Astrocyte (in vitro differentiated cells and primary cell): ENCODE measurements around the gene CYGB. TPM values are rescaled to one million over a fixed set of nuclear protein-coding genes. Genes with fewer than 3 reads are reported as not detected.

Experiments
- DNase-seq: peaks from one replicate; pipeline ENCODE4 v3.0.0-alpha.2; 2010; ENCODE audit warnings: low read depth
- FAIRE-seq: peaks from 2 replicates; lab custom pipeline; 2011; peaks lifted over from hg19 to GRCh38; lab: Jason Lieb, UNC
- H2AFZ ChIP-seq: 2 replicates; pipeline ENCODE4 v1.6.0; 2012; ENCODE audit warnings: low read depth, low read length, inconsistent platforms
- H3K27ac ChIP-seq: 2 replicates; pipeline ENCODE4 v1.5.1; 2011; ENCODE audit warnings: low read depth, low read length, inconsistent platforms
- H3K27me3 ChIP-seq: 2 replicates; pipeline ENCODE4 v1.6.0; 2011; ENCODE audit warnings: low read length, inconsistent platforms; ENCODE audit not compliant: insufficient read depth
- H3K36me3 ChIP-seq: 2 replicates; pipeline ENCODE4 v1.5.1; 2011; ENCODE audit warnings: low read length, inconsistent platforms; ENCODE audit not compliant: insufficient read depth
- H3K4me1 ChIP-seq: 2 replicates; pipeline ENCODE4 v1.5.1; 2011; ENCODE audit warnings: low read length, inconsistent platforms; ENCODE audit not compliant: insufficient read depth
- H3K4me2 ChIP-seq: 2 replicates; pipeline ENCODE4 v1.6.0; 2012; ENCODE audit warnings: low read length, inconsistent platforms
- H3K4me3 ChIP-seq: 2 replicates; pipeline ENCODE4 v1.5.1; 2011; ENCODE audit warnings: low read depth, mild to moderate bottlenecking, low read length, inconsistent platforms; ENCODE audit not compliant: insufficient read depth
- H3K79me2 ChIP-seq: 2 replicates; pipeline ENCODE4 v1.6.0; 2012; ENCODE audit warnings: mild to moderate bottlenecking, low read length, inconsistent platforms; ENCODE audit not compliant: insufficient read depth
- H3K9ac ChIP-seq: 2 replicates; pipeline ENCODE4 v1.6.0; 2012; ENCODE audit warnings: mild to moderate bottlenecking, low read length, inconsistent platforms
- H3K9me3 ChIP-seq: 2 replicates; pipeline ENCODE4 v1.5.1; 2012; ENCODE audit warnings: low read depth, mild to moderate bottlenecking, low read length, inconsistent platforms; ENCODE audit not compliant: insufficient read depth
- H4K20me1 ChIP-seq: 2 replicates; pipeline ENCODE4 v1.6.0; 2012; ENCODE audit warnings: low read length, inconsistent platforms; ENCODE audit not compliant: insufficient read depth
- H3K27ac Mint-ChIP-seq: one replicate; pipeline ENCODE4 v1.8.0; 2021; ENCODE audit warnings: mild to moderate bottlenecking, mixed read lengths; ENCODE audit not compliant: unreplicated experiment
- H3K27me3 Mint-ChIP-seq: one replicate; pipeline ENCODE4 v1.8.0; 2021; ENCODE audit warnings: low read depth, mixed read lengths; ENCODE audit not compliant: unreplicated experiment
- H3K36me3 Mint-ChIP-seq: one replicate; pipeline ENCODE4 v1.8.0; 2021; ENCODE audit warnings: low read depth, mixed read lengths; ENCODE audit not compliant: unreplicated experiment
- H3K4me1 Mint-ChIP-seq: one replicate; pipeline ENCODE4 v1.8.0; 2021; ENCODE audit warnings: low read depth, mixed read lengths; ENCODE audit not compliant: unreplicated experiment
- H3K4me3 Mint-ChIP-seq: one replicate; pipeline ENCODE4 v1.8.0; 2021; ENCODE audit warnings: mild to moderate bottlenecking, moderate library complexity, mixed read lengths; ENCODE audit not compliant: unreplicated experiment
- H3K9me3 Mint-ChIP-seq: one replicate; pipeline ENCODE4 v1.8.0; 2021; ENCODE audit warnings: mild to moderate bottlenecking, mixed read lengths; ENCODE audit not compliant: unreplicated experiment
- EZH2 ChIP-seq: IDR thresholded peaks from 2 replicates; pipeline ENCODE4 v1.6.1; 2012; ENCODE audit warnings: mild to moderate bottlenecking, low read length, inconsistent platforms; ENCODE audit not compliant: insufficient read depth
- total RNA-seq: library from RNA; stranded (reverse); gene quantifications from 2 replicates; pipeline ENCODE4 v1.2.1, GENCODE V29; 2021
- TF ChIP-seq, protein P1 (sequence below): IDR thresholded peaks from 2 replicates; pipeline ENCODE4 v1.5.1; 2011; ENCODE audit warnings: low read depth, mild to moderate bottlenecking, inconsistent platforms, low read length, moderate library complexity; ENCODE audit not compliant: insufficient read depth

CYGB gene
- total RNA-seq, 1 donor from 2014 or later: 29.2 TPM

DNA sequence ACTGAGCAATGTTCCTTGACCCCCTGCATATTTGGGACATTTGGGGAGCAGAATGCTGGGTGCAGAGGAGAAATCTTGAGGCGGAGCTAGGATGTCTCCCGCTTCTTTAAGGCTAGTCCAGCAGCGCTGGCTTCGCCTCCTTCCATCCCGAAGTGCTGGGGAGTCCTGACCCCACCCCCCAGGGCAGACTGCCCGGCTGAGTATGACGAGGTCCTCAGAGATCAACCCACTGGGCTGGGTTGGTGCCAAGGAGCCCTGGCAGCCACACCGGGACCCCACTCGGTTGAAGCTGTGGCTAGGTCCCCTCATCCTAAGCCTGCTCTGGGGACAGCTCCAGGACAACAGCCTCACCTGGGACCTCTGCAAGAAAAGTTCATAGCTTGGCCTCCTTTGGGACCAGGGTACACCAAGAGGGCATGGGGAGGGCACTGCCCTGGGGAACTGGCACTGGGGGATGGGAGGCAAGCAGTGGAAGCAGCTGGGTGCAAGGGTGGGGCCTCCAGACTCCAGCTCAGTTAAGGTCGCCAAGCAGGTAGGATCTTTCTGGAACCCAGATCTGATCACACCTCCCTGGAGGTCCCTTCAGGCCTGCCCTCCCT is 47.3 kb downstream of the CYGB start:
- no peak overlapping the region for H3K4me3 Mint-ChIP-seq
- Histone ChIP-seq H3K4me3 (no peak overlapping the region), H3K79me2 (no peaks in the 10 kb centered on the region), H2AFZ (no peak overlapping the region), H3K9me3 (no peaks in the 10 kb centered on the region), H3K36me3 (no peaks in the 10 kb centered on the region), H3K4me2 (no peak overlapping the region), H3K27me3 (no peaks in the 10 kb centered on the region), H3K27ac (no peak overlapping the region), H3K4me1 (peaks cover 18% of the 10 kb centered on the region), H3K9ac (no peak overlapping the region), H4K20me1 (peaks cover 6% of the 10 kb centered on the region)
- no peak overlapping the region for H3K27ac Mint-ChIP-seq
- no peak for TF ChIP-seq EZH2
- TF ChIP-seq, protein P1, sequence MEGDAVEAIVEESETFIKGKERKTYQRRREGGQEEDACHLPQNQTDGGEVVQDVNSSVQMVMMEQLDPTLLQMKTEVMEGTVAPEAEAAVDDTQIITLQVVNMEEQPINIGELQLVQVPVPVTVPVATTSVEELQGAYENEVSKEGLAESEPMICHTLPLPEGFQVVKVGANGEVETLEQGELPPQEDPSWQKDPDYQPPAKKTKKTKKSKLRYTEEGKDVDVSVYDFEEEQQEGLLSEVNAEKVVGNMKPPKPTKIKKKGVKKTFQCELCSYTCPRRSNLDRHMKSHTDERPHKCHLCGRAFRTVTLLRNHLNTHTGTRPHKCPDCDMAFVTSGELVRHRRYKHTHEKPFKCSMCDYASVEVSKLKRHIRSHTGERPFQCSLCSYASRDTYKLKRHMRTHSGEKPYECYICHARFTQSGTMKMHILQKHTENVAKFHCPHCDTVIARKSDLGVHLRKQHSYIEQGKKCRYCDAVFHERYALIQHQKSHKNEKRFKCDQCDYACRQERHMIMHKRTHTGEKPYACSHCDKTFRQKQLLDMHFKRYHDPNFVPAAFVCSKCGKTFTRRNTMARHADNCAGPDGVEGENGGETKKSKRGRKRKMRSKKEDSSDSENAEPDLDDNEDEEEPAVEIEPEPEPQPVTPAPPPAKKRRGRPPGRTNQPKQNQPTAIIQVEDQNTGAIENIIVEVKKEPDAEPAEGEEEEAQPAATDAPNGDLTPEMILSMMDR: no peak
- peaks cover 6% of the 10 kb centered on the region for H3K36me3 Mint-ChIP-seq
- H3K27me3 Mint-ChIP-seq: no peaks in the 10 kb centered on the region
- H3K9me3 Mint-ChIP-seq: no peaks in the 10 kb centered on the region
- DNase-seq: no peak
- peaks cover 9% of the 10 kb centered on the region for H3K4me1 Mint-ChIP-seq
- FAIRE-seq: no peak

DNA sequence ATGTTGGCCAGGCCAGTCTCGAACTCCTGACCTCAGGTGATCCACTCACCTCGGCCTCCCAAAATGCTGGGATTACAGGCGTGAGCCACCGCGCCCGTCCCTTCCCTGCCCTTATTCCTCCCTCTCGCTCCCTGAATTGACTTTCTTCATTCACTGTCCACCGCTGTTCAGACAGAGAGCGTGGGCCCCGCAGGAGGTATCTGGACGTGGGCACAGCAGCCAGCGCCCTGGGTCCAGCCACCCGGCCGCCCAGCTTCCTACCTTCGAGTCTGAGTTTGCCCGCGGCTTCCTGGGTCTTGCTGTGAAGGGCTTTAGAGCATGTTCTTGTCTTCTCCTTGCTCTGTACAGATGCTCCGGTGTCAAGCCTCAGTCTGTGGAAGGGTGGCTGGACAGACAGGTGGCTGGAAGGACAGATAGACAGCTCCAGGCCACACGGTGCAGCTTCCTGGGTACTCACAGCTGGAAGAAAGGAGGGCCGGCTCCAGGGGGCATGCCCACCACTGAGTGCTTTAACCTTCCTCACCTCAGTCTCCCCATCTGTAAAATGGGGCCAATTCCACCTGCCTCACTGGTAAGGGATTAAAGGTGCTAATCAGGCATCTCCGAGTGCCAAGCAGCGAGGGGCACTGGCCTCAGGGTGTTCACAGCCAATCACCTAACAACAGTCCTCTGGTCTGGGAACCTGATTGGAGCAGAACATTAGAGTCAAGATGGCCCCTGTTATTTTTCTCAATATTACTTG is 49.9 kb downstream of the CYGB start:
- no peak for TF ChIP-seq EZH2
- TF ChIP-seq, protein P1: no peak
- Histone ChIP-seq H3K4me2 (no peak overlapping the region), H4K20me1 (peaks cover 3% of the 10 kb centered on the region), H3K79me2 (no peaks in the 10 kb centered on the region), H3K27ac (no peak overlapping the region), H3K9me3 (no peaks in the 10 kb centered on the region), H3K9ac (no peak overlapping the region), H3K4me1 (peaks cover 9% of the 10 kb centered on the region), H3K27me3 (no peaks in the 10 kb centered on the region), H3K4me3 (no peak overlapping the region), H3K36me3 (no peaks in the 10 kb centered on the region), H2AFZ (no peak overlapping the region)
- no peaks in the 10 kb centered on the region for H3K9me3 Mint-ChIP-seq
- H3K36me3 Mint-ChIP-seq: peaks cover 10% of the 10 kb centered on the region
- peaks cover 5% of the 10 kb centered on the region for H3K4me1 Mint-ChIP-seq
- no peak for FAIRE-seq
- no peak overlapping the region for H3K4me3 Mint-ChIP-seq
- H3K27ac Mint-ChIP-seq: no peak overlapping the region
- DNase-seq: no peak
- H3K27me3 Mint-ChIP-seq: no peaks in the 10 kb centered on the region

DNA sequence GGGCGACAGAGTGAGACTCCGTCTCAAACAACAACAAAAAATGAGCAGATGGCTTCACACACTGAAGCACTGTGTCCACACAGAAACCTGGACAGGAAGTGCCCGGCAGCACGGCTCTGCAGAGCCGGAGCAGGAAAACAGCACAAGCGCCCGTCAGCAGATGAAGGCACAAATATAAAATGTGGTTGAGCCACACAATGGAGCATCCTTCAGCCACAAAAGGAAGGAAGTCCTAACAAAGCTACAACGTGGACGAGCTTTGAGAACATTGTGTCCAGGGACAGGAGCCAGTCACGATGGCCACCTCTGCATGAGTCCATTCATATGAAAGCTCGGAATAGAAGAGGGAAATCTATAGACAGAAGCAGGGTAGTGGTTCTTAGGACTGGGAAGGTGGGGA is 51.9 kb downstream of the CYGB start:
- TF ChIP-seq, protein P1: no peak
- TF ChIP-seq EZH2: no peak
- H3K79me2 ChIP-seq: no peaks in the 10 kb centered on the region
- no peak overlapping the region for H3K4me2 ChIP-seq
- H3K36me3 ChIP-seq: no peaks in the 10 kb centered on the region
- H3K4me3 Mint-ChIP-seq: no peak overlapping the region
- no peak for FAIRE-seq
- H3K27me3 Mint-ChIP-seq: no peaks in the 10 kb centered on the region
- peaks cover 8% of the 10 kb centered on the region for H3K4me1 Mint-ChIP-seq
- DNase-seq: no peak
- peak overlapping the region; percentile 69 for H3K27ac Mint-ChIP-seq
- peaks cover 10% of the 10 kb centered on the region for H3K4me1 ChIP-seq
- H4K20me1 ChIP-seq: no peaks in the 10 kb centered on the region
- H3K36me3 Mint-ChIP-seq: peaks cover 9% of the 10 kb centered on the region
- H3K4me3 ChIP-seq: no peak overlapping the region
- H3K9ac ChIP-seq: no peak overlapping the region
- H2AFZ ChIP-seq: no peak overlapping the region
- no peaks in the 10 kb centered on the region for H3K27me3 ChIP-seq
- H3K9me3 ChIP-seq: no peaks in the 10 kb centered on the region
- no peak overlapping the region for H3K27ac ChIP-seq
- H3K9me3 Mint-ChIP-seq: no peaks in the 10 kb centered on the region
